ENCODE results near the gene CCDC178.
"Not testable (repeated sequence)": the region's sequence is repeated elsewhere in the genome, so short reads cannot be mapped to it uniquely, and the experiment has no call there.

Gene CCDC178

DNA sequence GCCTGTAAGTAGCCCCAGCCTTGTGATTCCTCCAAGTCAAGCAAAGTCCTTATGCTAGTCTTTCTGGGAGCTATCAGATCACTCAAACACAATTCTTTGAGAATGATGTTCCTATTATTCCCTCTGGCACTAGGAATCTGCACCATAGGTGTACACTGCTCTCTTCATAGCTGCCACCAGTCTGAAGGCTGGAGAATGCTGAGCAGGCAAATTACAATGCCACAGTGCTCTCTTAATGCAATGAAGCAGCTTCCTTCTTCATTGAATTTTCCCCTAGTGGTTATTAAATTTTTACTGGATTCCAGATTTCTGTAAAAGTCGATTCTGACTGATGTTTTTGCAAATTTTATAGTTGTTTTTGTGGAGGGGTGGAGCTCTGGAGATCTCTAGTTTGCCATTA is 84.8 kb downstream of the CCDC178 start:
- DNase-seq: no peak

DNA sequence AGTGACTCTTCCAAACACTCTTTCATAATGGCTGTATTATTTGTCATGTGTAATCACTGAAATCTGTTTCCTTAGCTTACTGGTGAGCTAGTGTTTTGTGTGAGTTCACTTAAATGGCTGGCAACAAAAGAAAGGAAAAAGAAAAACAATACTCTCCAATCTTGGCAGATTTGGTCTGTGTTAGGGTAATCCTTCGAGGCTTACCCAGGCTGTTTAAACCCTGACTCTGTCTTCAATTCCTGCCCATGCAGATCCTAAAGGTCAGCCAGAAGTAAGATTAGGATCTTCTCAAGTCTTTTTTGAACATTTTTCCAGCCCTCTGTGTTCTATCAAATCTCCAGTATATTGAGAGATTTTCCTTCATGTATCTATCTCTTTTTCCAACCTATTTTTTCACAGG is 85.3 kb downstream of the CCDC178 start:
- no peak for DNase-seq

DNA sequence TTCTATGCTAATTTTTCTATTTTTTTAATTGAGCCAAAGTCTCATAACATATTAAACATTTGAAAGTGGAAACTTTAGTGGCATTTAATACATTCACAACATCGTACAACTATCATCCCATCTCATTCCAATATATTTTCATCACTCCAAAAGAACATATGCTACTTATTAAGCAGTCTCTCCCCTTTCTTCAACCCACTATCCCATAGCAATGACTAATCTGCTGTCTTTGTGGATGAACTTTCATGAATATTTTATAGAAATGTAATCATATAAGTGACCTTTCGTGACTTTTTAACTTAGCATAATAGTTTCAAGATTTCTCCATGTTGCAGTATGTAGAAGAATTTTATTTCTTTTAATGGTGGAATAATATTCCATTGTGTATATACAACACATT is 90.3 kb downstream of the CCDC178 start:
- no peak for DNase-seq

DNA sequence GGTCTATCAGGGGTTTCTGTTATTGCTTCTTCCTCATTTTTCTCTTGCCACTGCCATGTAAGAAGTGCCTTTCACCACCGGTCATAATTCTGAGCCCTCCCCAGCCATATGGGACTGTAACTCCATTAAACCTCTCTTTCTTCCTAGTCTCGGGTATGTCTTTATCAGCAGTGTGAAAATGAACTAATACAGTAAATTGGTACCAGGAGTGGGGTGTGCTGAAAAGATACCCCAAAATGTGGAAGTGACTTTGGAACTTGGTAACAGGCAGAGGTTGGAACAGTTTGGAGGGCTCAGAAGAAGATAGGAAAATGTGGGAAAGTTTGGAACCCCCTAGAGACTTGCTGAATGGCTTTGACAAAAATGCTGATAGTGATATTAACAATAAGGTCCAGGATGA is 100.8 kb downstream of the CCDC178 start:
- DNase-seq: not testable (repeated sequence)

DNA sequence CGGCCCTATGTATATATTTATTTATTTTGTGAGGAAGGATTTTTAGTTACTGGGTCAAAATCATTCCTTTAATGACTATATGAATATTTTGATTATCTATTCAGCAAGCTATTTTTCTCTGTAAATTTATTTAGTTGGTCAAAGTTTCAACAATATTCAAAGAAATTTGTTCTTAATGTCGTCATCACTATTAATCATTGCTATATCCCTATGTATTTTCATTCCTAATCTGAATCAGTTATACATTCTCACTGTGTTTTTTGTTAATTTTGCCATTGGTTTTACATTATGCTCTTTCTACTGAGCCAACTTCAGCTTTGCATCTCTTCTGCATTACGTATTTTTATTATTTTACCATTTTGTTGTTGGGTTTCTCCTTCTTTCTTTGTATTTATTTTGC is 105.7 kb downstream of the CCDC178 start:
- no peak for DNase-seq

DNA sequence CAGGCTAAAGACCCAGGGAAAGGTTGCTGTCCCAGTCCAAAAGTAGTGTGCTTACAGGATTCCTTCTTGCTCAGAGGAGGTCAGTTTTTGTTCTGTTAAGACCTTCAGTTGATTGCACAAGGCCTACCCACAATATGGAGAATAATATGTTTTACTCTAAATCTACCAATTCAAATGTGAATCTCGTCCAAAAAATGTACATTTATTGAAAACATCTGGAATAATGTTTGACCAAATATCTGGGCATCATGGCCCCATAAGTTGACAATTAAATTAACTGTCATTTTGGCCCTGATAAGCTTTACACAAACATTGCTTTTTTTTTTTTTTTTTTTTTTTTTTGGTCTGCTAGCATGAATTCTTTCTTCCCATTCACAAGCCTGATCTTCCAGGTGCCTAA is 109.8 kb downstream of the CCDC178 start:
- no peak for DNase-seq

DNA sequence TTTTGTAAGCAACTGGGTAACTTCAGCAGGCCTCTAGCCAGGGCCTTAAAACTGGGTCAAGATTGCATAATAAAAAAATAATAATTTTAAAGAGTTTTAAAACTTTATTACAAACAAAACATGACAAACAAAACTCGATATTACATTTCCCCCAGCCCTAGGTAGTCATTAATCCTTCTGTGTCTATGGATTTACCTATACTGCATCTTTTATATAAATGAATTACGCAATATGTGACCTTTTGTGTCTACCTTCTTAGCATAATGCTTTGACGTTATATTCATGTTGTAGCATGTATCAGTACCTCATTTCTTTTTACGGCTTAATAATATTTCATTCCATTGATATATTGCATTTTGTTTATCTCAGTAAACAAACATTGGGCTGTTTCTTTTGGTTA is 113.5 kb downstream of the CCDC178 start:
- DNase-seq: no peak

DNA sequence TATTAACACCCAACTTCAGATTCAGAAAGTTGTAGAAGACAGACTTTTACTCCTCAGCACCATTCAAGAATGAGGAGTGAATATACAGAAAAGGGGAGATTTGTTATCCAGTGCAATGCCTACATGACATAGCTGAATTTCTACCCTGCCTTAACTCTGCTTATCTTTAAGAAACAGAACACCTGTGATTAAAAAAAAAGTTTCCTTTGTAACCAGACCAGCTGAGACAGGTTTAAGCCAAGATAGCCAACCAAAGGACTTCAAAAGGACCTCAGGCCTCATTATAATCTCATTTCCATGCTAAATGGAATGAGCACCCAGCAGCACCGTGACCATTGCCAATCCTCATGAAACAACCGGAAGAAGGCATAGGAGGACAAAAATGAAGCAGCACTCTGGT is 122.9 kb downstream of the CCDC178 start:
- no peak for DNase-seq

DNA sequence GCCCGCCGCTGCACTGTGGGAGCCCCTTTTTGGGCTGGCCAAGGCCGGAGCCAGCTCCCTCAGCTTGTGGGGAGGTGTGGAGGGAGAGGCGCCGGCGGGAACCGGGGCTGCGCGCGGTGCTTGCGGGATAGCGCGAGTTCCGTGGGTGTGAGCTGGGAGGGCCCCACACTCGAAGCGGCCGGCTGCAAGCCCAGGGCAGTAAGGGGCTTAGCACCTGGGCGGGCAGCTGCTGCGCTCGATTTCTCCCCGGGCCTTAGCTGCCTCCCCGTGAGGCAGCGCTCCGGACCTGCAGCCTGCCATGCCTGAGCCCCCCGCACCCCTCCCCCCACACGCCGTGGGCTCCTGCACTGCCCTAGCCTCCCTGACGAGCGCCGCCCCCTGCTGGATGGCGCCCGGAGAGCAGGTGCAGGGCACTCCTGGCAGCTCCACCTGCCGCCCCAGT is 124.4 kb downstream of the CCDC178 start:
- DNase-seq: no peak

DNA sequence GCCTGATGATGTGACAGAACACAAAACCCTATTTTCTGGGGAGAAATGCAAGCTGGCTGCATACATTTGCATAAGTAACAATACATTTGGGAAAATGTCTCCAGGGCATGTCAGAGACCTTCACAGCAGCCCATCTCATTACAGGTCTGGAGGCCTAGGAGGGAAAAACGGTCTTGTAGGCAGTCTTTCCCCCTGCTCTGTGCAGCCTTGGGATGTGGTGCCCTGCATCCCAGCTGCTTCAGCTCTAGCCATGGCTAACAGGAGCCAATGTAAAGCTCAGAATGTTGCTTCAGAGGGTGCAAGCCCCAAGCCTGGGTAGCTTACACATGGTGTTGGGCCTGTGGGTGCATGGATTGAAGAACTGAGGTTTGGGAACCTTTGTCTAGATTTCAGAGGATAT is 133.0 kb downstream of the CCDC178 start:
- no peak for DNase-seq

DNA sequence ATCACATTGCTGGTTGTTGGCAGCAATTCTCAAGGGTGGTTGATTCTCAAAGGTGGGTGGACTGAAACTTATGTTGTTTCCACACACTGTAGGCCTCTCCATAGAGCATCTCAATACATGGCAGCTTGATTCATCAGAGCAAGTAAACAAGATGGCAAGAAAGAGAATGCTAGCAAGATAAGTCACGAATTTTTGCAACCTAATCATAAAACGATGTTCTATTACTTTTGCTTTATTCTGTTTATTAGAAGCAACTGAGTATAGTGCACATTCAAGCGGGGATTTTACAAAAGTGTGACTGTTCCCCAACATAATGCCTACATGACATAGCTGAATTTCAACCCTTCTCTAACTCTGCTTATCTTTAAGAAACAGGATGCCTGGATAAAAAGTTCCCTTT is 136.2 kb downstream of the CCDC178 start:
- DNase-seq: no peak

DNA sequence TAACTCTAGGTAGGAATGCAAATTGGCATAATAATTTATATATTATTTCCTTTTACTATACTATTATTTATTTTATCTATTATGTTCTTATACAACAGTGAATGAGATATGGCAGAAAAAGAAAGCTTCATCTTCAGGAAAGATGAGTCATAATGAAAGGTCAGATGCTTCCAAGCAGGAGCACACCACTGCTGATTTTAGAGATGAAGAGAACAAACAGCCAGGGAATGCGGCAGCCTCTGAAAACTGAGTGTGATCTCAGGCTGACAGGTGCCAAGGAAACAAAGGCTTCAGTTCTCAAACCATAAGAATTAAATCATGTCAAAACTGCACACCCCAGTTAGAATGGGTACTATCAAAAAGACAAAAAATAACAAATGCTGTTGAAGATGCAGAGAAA is 149.0 kb downstream of the CCDC178 start:
- no peak for DNase-seq

DNA sequence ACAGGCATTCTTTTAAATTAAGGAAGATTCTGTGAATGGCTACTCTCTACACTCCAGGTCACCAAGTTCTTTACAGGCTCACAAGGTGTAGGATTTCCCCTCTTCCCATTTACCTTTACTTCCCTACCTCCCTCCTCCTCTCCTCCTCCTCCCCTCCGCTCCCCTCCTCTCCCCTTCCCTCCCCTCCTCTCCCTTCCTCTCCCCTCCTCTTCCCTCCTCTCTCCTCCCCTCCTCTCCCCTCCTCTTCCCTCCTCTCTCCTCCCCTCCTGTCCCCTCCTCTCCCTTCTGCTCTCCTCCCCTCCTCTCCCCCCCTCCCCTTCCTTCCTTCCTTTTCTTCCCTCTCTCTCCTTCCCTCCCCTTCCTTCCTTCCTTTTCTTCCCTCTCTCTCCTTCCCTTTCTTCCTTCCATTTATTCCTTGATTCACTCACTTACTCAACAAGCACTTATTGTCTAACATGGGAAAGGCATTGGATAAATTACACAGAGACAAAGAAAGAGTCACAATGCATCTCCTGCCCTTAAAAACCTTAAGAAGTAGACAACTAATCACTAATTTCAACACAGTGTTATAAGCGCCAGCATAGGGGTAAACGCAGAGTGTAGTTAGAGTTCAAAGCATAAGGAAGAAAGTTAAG is 152.3 kb downstream of the CCDC178 start:
- DNase-seq: no peak

DNA sequence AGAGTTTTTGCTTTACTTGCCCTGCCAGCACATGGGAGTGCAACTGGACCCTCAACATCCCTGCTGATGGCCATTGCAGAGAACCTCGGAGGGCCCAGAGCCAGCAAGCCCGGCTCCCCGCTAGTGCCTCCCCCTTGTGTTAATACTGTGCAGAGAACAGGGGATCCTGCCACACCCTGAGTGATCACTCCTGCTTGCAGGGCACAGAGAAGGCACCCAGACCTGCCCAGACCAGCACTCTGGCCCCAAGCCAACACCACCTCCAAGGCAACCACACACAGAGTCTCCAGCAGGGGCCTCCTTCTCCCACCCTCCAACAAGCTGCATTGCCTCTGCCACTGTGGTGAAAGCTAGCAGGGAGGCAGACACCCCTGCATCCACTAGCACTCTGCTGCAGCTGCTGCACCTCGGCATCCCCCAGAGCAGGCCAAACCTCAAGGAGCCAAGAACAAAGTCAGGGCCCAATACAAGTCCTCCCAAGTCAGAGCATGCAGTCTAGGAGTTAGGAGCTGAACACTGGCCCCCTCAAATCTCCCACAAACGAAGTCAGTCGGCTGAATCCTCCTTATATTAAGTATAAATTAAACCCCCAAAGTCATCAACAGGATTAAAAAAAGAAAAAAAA is 157.7 kb downstream of the CCDC178 start:
- no peak for DNase-seq

DNA sequence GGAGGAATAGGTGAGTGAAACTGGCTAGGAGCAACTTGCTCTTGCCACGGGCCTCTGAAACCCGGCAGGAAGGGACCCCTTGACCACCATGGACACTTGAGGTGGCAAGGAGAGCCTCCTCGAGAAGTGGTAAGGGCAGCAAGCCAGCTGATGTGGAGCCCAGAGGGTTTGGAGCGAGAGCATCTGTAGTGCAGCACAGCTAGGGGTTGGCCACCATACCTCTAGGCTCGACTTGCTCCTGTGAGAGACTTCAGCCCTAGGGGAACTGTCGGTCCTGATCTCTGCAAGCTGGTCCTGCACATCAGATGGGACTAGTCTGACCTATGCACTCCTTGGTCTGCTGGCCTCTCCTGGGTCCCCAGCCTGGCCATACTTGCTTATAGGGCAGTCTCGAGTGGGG is 158.4 kb downstream of the CCDC178 start:
- no peak for DNase-seq

DNA sequence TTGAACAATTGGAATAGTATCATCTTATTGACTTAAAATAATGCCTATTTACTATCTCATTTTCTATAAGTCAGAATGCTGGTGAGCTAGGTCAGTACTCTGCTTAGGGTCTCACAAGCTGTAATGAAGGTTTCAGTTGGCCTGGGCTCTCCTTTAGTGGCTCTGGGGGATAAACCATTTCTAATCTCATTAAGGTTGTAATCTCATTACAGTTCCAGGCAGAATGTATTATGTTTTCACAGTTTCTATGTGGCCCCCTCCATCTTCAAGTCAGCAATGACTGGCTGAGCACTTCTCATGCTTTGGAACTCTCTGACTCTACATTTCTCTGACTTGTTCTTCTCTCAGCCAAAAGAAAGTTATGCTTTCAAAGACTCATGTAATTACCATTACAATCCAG is 163.1 kb downstream of the CCDC178 start:
- no peak for DNase-seq

DNA sequence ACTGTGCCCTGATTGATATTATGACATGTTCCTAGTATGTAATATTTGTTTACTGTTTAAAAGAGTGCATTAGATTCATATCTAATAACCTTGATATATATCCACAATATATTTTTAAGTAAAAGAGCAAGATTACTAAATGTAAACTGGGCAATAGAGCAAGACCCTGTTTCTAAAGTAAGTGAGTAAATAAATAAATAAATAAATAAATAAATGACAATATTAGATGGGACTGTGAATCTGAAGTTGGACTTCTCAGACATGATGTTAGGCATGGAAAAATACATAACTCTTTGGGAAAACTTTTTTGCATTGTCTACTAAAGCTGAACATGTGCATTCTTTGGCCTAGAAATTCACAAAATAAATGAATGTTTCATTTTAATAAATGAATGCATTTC is 164.7 kb downstream of the CCDC178 start:
- DNase-seq: no peak

DNA sequence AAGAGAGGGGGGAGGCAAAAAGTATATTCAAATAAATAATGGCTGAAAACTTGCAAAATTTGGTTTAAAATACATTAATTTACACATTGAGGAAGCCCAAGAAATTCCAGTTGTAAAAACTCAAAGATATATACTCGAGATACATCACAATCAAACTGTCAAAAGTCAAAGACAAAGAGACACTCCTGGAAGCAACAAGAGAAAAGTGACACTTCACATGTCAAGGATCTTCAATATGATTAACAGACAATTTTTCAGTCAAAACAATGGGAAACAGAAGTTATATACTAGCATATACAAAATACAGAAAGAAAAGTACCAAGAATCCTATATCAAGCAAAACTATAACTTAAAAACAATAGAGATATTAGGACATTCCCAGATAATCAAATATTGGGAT is 170.2 kb downstream of the CCDC178 start:
- no peak for DNase-seq

DNA sequence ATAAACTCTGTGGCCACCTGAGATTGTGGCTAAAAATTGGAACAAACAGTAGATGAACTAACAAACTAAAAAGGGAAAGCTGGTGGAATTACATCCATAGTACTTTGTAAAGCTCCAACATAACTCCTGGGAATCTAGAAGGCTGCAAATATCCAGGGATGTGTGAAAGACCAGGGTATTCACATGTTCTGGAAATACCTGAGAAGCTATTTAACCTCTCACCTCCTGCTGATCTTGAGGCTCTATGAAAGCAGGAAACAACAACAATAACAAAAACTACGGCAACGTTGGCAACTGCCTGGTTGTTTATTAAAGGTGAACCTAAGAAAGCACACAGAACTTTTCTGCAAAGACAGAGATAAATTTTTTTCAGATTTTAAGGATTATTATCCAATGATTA is 171.3 kb downstream of the CCDC178 start:
- no peak for DNase-seq

DNA sequence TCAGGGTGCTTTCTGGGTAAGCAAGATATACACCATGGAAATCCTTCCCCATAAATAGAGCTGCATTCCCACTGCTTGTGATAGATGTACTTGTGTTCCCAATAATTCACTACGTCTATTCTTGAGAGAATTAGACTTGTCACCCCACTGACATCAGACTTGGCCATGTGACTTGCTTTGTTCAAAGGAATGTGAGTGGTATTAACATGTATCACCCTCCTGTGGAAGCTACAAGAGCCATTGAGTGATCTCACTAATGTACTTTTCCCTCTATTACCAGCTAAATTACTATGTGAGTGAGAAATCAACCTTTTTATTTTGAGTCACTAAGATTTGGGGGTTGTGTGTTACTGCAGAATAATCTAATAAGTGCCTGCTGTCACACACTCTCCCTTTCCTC is 176.0 kb downstream of the CCDC178 start:
- no peak for DNase-seq

DNA sequence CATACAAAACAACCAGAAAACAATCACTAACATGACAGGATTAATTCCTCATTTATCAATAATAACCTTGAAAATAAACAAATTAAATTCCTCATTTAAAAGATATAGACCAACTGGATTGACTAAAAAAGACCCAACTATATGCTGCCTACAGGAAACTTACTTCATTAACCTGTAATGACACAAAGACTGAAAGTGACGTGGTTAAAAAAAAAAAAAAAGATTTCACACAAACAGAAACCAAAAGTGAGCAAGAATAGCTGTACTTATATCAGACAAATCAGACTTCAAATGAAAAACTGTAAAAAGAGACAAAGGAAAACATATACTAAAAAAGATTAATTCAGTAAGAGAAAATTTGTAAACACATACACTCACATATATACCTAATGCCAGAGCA is 201.2 kb downstream of the CCDC178 start:
- DNase-seq: no peak

DNA sequence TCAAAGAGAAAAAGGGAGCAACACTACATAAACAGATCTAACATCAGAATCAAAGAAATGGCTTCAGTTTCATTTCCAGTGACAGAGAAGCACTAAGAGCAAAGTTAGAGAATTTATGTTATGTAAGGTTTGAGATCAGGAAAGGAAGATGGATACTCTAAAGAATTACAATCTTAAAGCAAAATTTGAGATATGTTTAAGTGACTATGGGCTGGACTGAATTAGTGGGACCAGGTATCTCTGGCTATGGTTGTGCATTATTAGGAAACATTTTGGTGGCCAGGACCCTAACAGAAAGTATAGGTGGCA is 208.2 kb downstream of the CCDC178 start:
- no peak for DNase-seq

DNA sequence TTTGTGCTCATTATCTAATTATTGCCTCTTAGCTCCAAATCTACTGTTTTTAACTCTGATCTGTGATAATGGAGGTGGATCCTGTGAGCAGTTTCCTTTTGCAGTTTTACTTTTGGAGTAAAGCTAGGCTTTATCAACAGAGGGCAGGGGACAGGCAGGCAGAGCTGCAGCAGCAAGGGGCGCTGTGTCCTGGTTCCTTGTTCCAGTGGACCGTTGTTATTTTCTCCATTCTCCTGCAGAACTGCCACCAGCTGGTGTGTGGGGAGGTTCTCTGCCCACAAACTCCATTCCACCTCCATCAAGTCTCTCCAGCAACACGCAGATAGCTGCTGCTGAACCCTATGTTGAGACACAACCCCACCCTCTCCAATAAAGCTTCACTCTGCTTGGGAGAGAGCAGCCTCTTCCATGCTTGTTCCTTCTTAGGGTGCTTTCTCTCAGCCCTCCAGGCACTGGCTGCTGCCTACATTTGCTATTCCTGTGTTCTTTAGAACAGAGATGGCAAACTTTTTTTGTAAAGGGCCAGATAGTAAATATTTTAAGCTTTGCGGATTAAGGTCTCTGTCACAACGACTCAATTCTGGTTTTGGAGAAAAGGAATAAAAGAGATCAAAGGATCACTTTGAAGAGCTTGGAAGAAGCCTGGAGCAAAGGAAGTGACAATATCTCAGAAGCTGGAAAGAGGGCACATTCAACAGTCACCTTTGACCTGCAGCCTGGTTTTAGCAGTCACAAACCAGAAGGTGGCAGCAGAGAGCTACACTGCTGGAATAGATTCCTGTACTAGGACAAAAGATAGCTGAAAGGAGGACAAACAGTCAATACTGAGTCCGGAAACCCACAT is 208.8 kb downstream of the CCDC178 start:
- peak; percentile 77 for DNase-seq

DNA sequence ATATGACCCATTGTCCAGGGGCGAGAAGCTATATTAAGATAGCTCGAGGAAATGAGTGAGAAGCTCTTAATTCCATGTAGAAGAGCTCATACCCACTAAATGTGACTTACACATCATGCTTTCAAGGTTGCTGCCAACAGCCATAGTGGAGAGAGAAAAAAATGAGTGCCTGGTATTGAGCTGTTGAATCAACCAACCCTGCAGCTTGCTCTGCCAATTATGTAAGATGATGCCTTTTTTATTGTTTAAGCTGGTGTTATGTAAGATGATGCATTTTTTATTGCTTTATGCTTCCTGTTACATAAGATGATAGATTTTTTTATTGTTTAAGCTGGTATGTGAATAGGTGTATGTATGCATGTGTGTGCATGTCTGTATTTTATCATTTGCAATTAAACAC is 228.2 kb downstream of the CCDC178 start:
- no peak for DNase-seq
